ENCODE measurements around the gene FAM83D.
"Not testable (repeated sequence)": the region's sequence is repeated elsewhere in the genome, so short reads cannot be mapped to it uniquely, and the experiment has no call there.

FAM83D gene

DNA sequence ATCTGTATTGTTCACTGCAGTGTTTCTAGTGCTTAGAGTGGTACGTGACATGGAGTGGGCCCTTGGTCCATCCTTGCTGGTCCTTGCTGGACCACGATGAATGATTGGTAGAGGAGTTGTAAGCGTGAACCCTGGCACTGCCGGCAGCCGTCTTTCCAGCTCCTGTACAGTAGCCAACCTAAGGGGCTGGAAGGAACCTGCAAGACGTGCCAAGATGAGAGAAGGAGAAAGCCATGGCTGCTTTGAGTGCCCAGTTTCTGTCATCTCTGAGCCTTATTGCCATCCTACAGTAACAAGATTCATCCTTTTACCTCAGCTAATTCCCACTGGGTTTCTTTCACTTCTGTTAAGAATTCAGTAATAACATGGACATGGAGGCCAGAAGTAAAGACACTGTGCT, 41.9 kb downstream of the FAM83D start:
- no peak for DNase-seq (ENCODE audit: low read depth in 2 of 2)

DNA sequence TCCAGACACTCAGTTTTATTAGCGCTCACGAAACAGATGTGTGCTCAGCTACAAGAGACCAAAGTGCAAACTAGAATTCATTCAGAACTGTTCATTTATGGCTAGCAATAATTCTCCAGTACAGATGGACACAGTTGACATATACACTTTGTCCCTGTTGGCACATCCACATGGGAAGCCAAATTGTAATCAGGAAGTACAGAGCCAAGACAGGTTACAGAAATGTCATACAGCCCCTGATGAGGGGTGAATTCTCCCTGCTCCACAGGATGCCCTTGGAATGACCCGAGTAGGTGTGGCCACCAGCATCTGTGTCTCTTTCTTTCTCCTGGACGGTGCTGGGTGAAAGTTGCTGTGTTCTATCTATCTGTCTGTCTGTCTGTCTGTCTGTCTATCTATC, 43.5 kb downstream of the FAM83D start:
- no peak for DNase-seq (ENCODE audit: low read depth in 2 of 2)

DNA sequence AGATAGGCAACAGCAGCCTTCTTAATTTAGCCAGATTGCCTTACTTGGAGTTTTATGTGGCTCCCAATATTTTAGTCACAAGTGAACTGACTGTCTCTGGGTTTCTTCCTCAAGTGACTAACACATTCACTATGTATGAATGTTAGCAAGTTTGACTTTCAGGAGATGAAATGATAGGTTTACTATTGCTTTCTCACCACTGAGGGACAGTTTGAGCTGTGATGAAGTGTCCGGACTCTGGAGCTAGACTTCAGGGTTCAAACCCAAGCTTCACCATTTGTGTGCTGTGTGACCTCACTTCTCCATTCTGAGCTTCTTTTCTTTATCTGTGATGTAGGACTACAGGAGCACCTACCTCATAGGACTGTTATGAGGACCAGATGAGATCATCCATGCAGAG, 44.1 kb downstream of the FAM83D start:
- DNase-seq (ENCODE audit: low read depth in 2 of 2), result no peak

DNA sequence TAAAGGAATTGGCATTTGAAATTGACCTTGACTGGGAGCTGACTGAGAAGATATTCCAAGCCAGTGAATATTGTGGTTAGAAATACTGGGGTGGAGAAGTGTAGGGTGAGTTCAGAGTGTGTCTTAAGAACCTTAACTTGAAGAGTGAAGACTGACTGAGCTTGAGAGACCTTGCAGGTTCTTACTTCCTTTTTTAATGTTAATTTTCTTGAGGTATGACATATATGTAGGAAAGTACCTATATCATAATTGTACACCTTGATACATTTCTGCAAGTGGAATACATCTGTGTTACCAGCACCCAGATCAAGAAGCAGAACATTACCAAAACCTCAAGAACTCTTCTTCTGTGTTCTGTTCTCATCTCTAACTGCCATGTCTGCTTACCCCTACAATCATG, 46.9 kb downstream of the FAM83D start:
- no peak for DNase-seq (ENCODE audit: low read depth in 2 of 2)

DNA sequence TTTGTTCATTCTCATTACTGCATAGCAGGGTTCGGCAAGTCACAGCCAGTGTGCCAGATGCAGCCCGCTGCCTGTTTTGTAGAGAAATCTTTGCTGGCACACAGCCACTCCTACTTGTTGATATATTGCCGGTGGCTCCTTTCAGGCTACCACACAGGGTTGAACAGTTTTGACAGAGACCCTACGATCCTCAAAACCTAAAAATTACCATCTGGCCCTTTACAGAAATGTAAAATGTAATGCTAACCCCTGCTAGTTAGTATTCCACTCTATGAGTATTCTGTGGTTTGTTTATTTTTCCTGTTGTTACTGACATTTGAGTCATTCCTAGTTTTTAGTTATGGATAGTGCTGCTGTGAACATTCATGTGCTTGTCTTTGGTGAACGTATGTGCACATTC, 47.4 kb downstream of the FAM83D start:
- no peak for DNase-seq (ENCODE audit: low read depth in 2 of 2)

DNA sequence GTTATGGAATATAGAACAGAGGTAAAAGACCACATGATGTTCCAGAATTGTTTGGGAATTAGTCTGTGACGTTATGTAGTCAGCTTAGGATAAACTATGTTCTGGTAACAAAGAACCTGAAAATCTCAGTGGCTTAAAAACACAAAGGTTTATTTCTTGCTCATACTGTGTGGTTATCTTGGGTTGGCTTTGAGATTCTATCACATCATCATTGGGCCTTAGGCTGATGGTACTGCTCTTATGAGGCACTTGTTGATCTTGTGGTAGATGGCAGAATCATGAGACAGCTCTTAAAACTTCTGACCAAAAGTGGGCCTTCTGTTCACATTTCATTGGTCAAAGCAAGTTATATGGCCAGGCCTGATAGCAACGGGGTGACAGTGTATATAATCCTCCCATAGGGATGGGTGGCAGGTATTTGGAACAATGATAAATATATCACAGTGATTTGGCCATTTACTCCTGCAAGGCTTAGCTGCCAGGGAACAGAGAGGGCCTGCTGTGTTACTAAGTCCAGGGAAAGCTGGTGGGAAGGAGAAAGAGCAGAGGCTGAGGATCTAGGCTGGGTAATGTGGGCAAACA, 49.4 kb downstream of the FAM83D start:
- DNase-seq (ENCODE audit: low read depth in 2 of 2), result no peak

DNA sequence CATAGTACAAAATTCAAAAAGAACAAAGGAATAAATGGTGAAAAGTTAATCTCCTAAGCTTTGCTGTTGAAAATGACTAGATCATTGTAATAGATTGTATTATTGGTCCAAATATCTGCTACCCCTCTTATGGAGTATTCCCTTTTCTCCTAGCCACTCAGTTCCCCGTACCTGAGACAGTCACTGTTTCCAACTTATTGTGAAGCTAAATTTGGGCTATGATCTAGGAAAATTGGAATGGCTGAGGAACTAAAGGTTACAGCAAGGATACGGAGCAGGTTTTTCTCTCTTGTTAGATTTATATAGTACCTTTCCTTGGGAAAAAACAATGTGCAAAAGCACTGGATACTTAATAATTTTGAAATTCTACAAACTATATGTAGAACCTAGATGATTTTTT, 53.2 kb downstream of the FAM83D start:
- DNase-seq (ENCODE audit: low read depth in 2 of 2), result no peak

DNA sequence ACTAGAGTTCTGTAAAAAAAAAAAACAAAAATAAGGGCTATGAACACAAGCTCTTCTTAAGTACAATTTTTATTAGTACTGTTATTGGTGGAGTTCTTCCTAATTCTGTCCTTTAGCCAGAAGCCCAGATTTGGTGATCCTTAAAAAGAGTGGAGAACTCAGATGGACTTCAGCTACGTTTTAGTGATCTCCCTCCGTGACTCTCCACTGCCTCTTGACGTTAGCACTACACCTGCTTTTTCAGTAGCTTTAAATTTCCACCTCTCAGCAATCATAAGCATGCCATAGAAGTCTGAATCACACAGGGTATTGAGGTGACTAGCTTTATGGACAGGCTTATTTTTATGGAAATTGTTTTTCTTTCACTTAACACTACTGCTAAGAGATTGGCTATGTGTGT, 53.6 kb downstream of the FAM83D start:
- DNase-seq (ENCODE audit: low read depth in 2 of 2), result no peak

DNA sequence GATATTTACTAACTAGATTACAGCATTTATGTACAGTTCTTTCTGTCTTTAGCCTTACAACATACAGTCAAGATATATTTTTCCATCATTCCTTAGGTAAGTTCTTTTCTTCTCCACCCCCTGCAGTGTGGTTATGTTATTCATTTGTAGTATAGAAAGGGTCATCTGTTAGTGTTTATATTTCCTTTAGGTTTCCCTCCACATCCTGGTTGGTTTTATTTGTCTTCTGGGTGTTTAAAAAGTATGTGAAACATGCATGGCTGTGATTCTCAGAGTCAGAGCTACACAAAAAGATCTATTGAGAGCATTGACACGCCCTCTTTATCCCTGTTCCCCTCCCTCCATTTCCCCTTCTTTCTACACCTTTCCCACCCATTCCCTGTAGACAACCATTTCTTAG, 56.1 kb downstream of the FAM83D start:
- no peak for DNase-seq (ENCODE audit: low read depth in 2 of 2)

GRCh38 chr20:38985060-38985459, 58.8 kb downstream of the FAM83D start:
- DNase-seq (ENCODE audit: low read depth in 2 of 2), result no peak

- DNase-seq (ENCODE audit: low read depth in 2 of 2), result no peak
Observed at GRCh38 chr20:38985603-38986170, 59.5 kb downstream of the FAM83D start.

DNA sequence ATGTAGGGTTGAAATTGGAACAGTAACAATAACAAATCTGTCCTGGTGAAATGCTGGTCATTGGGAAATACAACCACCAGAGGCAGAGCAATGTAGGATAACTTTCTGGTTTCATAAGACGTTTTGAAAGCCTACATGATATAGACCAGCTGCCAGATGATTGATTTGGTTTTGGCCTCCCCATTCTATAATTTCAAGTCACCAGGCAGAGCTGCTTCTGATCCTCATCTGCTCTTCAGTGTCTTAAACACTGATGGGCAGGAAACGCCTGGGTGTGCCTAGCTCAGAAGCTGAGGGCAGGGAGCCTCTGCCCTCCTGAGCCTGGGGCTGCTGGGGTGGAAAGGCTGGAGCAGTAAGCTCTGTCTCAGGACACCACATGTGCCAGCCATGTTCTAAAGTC, 60.4 kb downstream of the FAM83D start:
- no peak for DNase-seq (ENCODE audit: low read depth in 2 of 2)

- no peak for DNase-seq (ENCODE audit: low read depth in 2 of 2)
Observed at GRCh38 chr20:38987777-38988176, 61.6 kb downstream of the FAM83D start.

DNA sequence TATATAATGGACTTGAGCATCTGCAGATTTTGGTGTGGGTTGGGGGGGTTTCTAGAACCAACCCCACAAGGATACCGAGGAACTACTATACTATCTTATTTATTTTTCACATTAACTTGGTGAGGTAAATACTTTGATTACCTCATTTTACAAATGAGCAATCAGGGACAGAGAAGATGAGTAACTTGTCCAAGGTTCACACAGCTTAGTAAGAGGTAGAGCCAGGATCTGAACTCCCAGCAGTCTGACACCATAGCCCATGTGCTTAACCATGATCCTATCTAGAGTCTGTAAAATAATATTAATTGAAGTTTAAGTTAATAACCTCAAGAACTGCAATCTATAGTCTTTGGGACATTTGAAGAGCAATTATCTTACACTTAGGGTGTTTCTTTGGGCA, 64.5 kb downstream of the FAM83D start:
- DNase-seq (ENCODE audit: low read depth in 2 of 2), result no peak

- no peak for DNase-seq (ENCODE audit: low read depth in 2 of 2)
Observed at GRCh38 chr20:38991814-38992704, 65.8 kb downstream of the FAM83D start.

- DNase-seq (ENCODE audit: low read depth in 2 of 2), result no peak
Observed at GRCh38 chr20:38995536-38996044, 69.4 kb downstream of the FAM83D start.

DNA sequence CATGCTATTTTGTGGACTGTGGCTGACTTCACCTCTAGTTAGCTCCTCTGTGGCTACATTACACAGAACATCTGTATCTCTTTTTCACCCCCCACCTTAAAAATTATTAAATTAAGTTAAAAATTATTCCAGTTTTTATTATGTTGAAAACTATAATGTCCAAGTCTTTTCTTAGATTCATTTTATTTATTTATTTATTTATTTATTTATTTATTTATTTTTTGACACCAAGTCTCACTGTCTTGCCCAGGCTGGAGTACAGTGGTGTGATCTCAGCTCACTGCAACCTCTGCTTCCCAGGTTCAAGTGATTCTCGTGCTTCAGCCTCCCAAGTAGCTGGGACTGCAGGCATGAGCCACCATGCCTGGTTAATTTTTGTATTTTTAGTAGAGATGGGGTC, 70.6 kb downstream of the FAM83D start:
- not testable (repeated sequence) for DNase-seq (ENCODE audit: low read depth in 2 of 2)

DNA sequence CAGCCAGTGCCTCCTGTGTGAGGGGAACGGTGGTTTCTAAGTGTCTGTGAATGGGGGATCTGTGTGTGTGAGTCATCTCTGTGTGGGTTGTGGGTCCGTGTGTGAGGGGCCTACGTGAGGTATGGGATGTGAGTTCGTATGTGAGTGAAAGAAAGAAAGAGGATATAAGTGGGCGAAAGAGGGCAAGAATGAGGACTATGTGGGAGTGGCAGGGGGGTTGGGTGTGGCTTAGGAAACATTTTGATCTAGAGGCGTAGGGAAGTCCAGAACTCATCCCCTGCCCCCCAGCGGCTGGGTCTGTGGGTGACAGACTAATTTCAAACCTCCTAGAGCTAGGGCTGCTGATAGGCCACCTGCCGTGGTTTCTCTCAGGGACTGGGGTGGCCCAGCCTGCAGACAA, 71.4 kb downstream of the FAM83D start:
- peak; percentile 80 to 82 for DNase-seq (ENCODE audit: low read depth in 2 of 2)

GRCh38 chr20:38999217-38999616, 73.0 kb downstream of the FAM83D start:
- DNase-seq (ENCODE audit: low read depth in 2 of 2), result no peak

- DNase-seq (ENCODE audit: low read depth in 2 of 2), result no peak
Observed at GRCh38 chr20:38999965-39000910, 74.0 kb downstream of the FAM83D start.
